Endodermal cell (in vitro differentiated cells): ENCODE data around the gene DNAAF6. TPM values are rescaled to one million over a fixed set of nuclear protein-coding genes. Genes with fewer than 3 reads are reported as not detected.

Source experiments
- DNase-seq: peaks from one replicate; pipeline ENCODE4 v3.0.0-alpha.2; 2017
- H3K27ac ChIP-seq: 2 replicates; pipeline ENCODE4 v1.5.1; 2013; ENCODE audit warnings: mild to moderate bottlenecking, low read depth, low read length, moderate library complexity
- H3K27me3 ChIP-seq: 2 replicates; pipeline ENCODE4 v1.6.1; 2013; ENCODE audit warnings: mild to moderate bottlenecking, low read length, moderate library complexity; ENCODE audit not compliant: insufficient read depth, control insufficient read depth, poor library complexity, severe bottlenecking
- H3K36me3 ChIP-seq: 2 replicates; pipeline ENCODE4 v1.7.0; 2013; ENCODE audit warnings: mild to moderate bottlenecking, low read length, moderate library complexity; ENCODE audit not compliant: control insufficient read depth, insufficient read depth
- H3K4me1 ChIP-seq: one replicate; pipeline ENCODE4 v1.7.0; 2013; ENCODE audit warnings: low read length; ENCODE audit not compliant: control insufficient read depth, insufficient read depth
- H3K4me3 ChIP-seq: 2 replicates; pipeline ENCODE4 v1.5.1; 2013; ENCODE audit warnings: mild to moderate bottlenecking, low read length, moderate library complexity
- H3K9ac ChIP-seq: 2 replicates; pipeline ENCODE4 v1.6.1; 2013; ENCODE audit warnings: mild to moderate bottlenecking, low read length, moderate library complexity; ENCODE audit not compliant: poor library complexity, severe bottlenecking; ENCODE audit errors: extremely low read depth
- H3K9me3 ChIP-seq: 2 replicates; pipeline ENCODE4 v1.6.1; 2013; ENCODE audit warnings: mild to moderate bottlenecking, low read length, moderate library complexity; ENCODE audit not compliant: control insufficient read depth
- H3K27ac Mint-ChIP-seq: 2 replicates; pipeline ENCODE4 v1.8.0; 2020; ENCODE audit warnings: mixed read lengths
- H3K27me3 Mint-ChIP-seq: 2 replicates; pipeline ENCODE4 v1.8.0; 2021; ENCODE audit warnings: mild to moderate bottlenecking, mixed read lengths; ENCODE audit not compliant: insufficient read depth
- H3K36me3 Mint-ChIP-seq: 2 replicates; pipeline ENCODE4 v1.8.0; 2020; ENCODE audit warnings: low read depth, mixed read lengths
- H3K4me1 Mint-ChIP-seq: 2 replicates; pipeline ENCODE4 v1.8.0; 2020; ENCODE audit warnings: mixed read lengths
- H3K4me3 Mint-ChIP-seq: 2 replicates; pipeline ENCODE4 v1.8.0; 2020; ENCODE audit warnings: mild to moderate bottlenecking, moderate library complexity, mixed read lengths
- H3K9me3 Mint-ChIP-seq: 2 replicates; pipeline ENCODE4 v1.8.0; 2020; ENCODE audit warnings: mild to moderate bottlenecking, mixed read lengths
- CTCF ChIP-seq: fragments of 200-600 bp; sonication (generic); conservative IDR thresholded peaks from 2 replicates; pipeline ENCODE4 v1.5.0; 2021; ENCODE audit warnings: antibody characterized with exemption, mild to moderate bottlenecking
- WGBS, 2 experiments: methylation state at CpG; one replicate each; pipeline versions ENCODE4 v1.1.5 to v1.1.7; 2013; ENCODE audit warnings: missing lambda C conversion rate in 2 of 2, mixed read lengths in 1 of 2; ENCODE audit not compliant: insufficient coverage in 1 of 2, insufficient read length in 1 of 2; 5-methylcytosine and 5-hydroxymethylcytosine counted together
- total RNA-seq, 2 donors: library from RNA; stranded (reverse); fragmentation: NEBNext Ultra II Directional in 1 of 2; extraction: Animal tissue kit (Norgen Biotek cat#: 25700) in 1 of 2; gene quantifications; 2 replicates in 1 of 2; 3 replicates in 1 of 2; pipeline ENCODE4 v1.2.1, GENCODE V29; 2021

DNAAF6 gene
- total RNA-seq, 2 donors from 2014 or later, result not detected

- Histone ChIP-seq H3K9ac (no peak overlapping the region), H3K4me3 (no peak overlapping the region), H3K9me3 (no peaks in the 10 kb centered on the region), H3K4me1 (no peaks in the 10 kb centered on the region), H3K36me3 (no peaks in the 10 kb centered on the region), H3K27me3 (no peaks in the 10 kb centered on the region), H3K27ac (no peak overlapping the region)
- Mint-ChIP-seq H3K4me3 (no peak overlapping the region), H3K4me1 (no peaks in the 10 kb centered on the region), H3K36me3 (no peaks in the 10 kb centered on the region), H3K27me3 (no peaks in the 10 kb centered on the region), H3K9me3 (peaks cover 49% of the 10 kb centered on the region), H3K27ac (no peak overlapping the region)
- WGBS, 2 experiments, result 88% methylated on average over 4 of the region's 4 CpGs; no CpG with 5 or more reads in 1 of the 2 experiments
- DNase-seq, result no peak
- no peak for TF ChIP-seq CTCF
Observed at GRCh38 chrX:107288676-107289075, 82.3 kb downstream of the DNAAF6 start.

DNA sequence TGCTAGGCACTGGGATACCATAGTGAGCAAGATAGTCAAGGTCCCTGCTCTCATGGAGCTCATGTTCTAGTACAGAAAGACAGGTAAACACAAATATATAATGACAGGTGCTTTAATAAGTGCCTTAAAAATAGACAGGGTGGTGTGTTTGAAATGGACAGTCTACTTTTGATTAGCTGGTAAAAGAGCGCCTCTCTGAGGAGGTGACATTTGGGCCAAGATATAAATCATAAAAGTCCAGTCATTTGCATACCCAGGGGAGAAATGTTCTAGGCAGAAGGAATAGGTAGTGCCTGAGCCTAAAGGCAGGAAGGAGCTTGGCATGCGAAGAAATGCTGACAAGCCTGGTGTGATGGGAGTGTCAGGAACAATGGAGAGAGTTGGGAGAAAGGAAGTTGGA is 83.6 kb downstream of the DNAAF6 start:
- no peaks in the 10 kb centered on the region for H3K36me3 Mint-ChIP-seq
- no peak overlapping the region for H3K27ac ChIP-seq
- H3K27me3 Mint-ChIP-seq, result no peaks in the 10 kb centered on the region
- no peak overlapping the region for H3K9ac ChIP-seq
- no peaks in the 10 kb centered on the region for H3K9me3 ChIP-seq
- TF ChIP-seq CTCF, result no peak
- H3K4me1 Mint-ChIP-seq, result no peaks in the 10 kb centered on the region
- no peak overlapping the region for H3K27ac Mint-ChIP-seq
- no peak for DNase-seq
- no peaks in the 10 kb centered on the region for H3K27me3 ChIP-seq
- H3K36me3 ChIP-seq, result no peaks in the 10 kb centered on the region
- H3K9me3 Mint-ChIP-seq, result peaks cover 43% of the 10 kb centered on the region
- H3K4me1 ChIP-seq, result no peaks in the 10 kb centered on the region
- WGBS, 2 experiments, result 93% methylated on average over 2 of the region's 2 CpGs; no CpG with 5 or more reads in 1 of the 2 experiments
- H3K4me3 ChIP-seq, result no peak overlapping the region
- H3K4me3 Mint-ChIP-seq, result no peak overlapping the region

GRCh38 chrX:107293056-107293455 is 86.6 kb downstream of the DNAAF6 start:
- TF ChIP-seq CTCF, result no peak
- no peak overlapping the region for H3K27ac Mint-ChIP-seq
- no peaks in the 10 kb centered on the region for H3K27me3 ChIP-seq
- H3K9ac ChIP-seq, result no peak overlapping the region
- no peak overlapping the region for H3K27ac ChIP-seq
- H3K9me3 ChIP-seq, result no peaks in the 10 kb centered on the region
- H3K4me1 Mint-ChIP-seq, result no peaks in the 10 kb centered on the region
- H3K36me3 Mint-ChIP-seq, result no peaks in the 10 kb centered on the region
- no peak overlapping the region for H3K4me3 ChIP-seq
- H3K36me3 ChIP-seq, result no peaks in the 10 kb centered on the region
- 82% methylated on average over 2 of the region's 2 CpGs; no CpG with 5 or more reads in 1 of the 2 experiments for WGBS, 2 experiments
- no peak for DNase-seq
- peaks cover 51% of the 10 kb centered on the region for H3K9me3 Mint-ChIP-seq
- no peak overlapping the region for H3K4me3 Mint-ChIP-seq
- H3K4me1 ChIP-seq, result no peaks in the 10 kb centered on the region
- no peaks in the 10 kb centered on the region for H3K27me3 Mint-ChIP-seq

Other genes with a start within 250 kb of the DNAAF6 start
- 1 to 10 TPM; 3.4 TPM for gene MORC4, start 206.4 kb upstream of the DNAAF6 start, total RNA-seq
- gene RBM41, start 87.8 kb upstream of the DNAAF6 start, total RNA-seq, result 10 to 100 TPM; 25.3 to 26.1 TPM
- 10 to 100 TPM in 1 of 2 donors, 1 to 10 TPM in 1; 6.4 to 12.5 TPM for gene NUP62CL, start 178 bp upstream of the DNAAF6 start, total RNA-seq
- under 1 TPM in 1 of 2 donors, not detected in 1; 0.24 TPM for gene FRMPD3, start 243.0 kb downstream of the DNAAF6 start, total RNA-seq